GM19467 (cell line): ENCODE measurements around the gene ARHGEF28.

ENCODE experiments used
- ATAC-seq: cut with Tn5 transposase; IDR thresholded peaks from one replicate; pipeline ENCODE4 v1.9.1; 2021; ENCODE audit warnings: mild to moderate bottlenecking, moderate library complexity; ENCODE audit not compliant: unreplicated experiment

The ARHGEF28 gene

DNA sequence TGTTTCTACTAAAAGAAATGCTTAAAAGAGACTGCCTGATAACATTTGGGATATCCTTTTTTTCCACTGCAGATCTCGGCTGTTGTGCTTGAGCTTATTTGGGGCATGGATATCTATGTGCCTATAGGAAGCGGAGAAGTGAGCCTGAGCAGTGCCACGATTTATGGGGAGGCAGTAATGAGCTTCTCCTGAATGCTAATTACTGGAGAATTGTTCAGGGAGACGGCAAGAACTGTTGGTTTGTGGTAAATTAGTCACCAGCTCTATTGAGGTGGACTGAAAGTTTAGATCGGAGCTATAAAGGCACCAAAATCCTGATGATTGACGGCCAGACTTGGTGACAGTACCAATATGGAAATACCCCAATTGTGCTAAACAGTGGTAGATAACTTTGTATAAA, 186.5 kb downstream of the ARHGEF28 start:
- ATAC-seq, result no peak

DNA sequence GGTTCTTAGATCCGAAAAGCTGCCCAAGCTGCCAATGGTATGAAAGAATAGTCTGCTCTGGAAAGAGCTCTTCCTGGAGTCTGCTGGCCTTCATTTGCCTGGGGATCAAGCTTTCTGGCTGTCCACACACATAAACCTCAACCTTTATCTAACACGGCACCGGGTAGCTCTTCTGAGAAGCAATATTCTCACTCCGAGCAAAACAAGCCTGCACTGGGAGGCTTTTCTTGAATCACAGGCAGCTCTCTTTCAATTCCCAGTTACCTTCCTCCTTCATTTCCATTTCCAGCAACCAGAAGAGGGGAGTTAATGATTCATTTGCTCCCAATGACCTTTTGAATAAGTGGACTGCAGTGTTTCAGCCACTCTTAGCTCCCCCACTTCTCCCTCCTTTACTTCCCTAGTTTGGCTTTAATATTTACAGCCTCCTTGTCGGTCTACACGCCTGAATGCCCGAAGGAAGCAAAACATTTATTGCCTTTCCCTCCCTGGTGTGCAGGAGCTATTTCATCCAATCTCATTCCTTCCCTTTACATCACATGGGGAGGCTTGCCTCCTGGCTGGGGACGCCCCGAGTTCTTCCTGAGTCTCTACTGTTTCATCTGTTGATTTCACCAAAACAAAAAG, 187.1 kb downstream of the ARHGEF28 start:
- no peak for ATAC-seq

DNA sequence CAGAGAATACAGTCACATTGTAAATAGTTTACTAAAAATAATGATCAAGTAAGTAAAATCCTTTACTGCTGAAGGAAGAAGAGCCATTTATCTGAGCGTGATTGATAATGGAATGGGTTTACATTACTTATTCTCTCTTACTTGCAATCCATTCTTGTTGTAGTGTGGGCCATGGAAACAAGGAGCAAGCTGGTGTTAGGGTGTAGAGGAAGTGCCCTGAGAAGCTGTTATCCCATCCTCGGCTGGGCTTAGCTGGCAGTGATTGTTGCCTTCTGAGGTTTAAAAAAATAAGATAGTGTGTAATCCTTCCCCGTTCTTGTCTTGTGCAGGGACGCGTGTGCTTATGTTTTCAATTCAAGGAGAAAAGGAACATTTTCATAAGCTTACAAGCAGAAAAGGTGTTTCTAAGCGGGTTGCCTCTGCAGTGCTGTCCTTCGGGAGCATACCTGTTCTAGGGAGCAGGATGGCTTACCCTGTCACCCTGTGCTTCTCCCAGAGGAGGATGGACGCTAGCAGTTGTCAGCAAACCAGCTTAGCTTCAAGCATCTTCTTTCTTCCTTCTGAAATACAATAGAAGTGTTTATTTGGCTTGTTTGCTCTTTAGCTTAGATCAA, 188.3 kb downstream of the ARHGEF28 start:
- ATAC-seq, result no peak

DNA sequence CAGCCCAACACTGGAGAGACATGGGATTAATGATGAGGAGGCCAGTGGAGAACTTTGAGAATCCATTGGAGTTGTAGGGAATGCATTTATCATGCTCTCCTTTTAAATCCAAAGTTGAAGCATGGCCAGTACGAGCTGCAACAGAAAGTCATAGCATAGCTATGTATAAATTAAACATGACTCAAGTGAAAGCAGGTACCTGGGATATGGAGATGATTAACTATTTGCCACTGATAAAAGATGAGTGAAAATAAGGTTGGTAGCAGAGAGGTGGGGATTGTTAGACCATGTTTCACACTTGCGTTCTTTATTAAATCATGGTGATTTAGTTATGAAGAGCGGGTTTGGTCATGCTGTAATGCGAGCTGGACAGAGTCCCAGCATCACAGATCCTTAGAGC, 189.6 kb downstream of the ARHGEF28 start:
- ATAC-seq, result no peak

DNA sequence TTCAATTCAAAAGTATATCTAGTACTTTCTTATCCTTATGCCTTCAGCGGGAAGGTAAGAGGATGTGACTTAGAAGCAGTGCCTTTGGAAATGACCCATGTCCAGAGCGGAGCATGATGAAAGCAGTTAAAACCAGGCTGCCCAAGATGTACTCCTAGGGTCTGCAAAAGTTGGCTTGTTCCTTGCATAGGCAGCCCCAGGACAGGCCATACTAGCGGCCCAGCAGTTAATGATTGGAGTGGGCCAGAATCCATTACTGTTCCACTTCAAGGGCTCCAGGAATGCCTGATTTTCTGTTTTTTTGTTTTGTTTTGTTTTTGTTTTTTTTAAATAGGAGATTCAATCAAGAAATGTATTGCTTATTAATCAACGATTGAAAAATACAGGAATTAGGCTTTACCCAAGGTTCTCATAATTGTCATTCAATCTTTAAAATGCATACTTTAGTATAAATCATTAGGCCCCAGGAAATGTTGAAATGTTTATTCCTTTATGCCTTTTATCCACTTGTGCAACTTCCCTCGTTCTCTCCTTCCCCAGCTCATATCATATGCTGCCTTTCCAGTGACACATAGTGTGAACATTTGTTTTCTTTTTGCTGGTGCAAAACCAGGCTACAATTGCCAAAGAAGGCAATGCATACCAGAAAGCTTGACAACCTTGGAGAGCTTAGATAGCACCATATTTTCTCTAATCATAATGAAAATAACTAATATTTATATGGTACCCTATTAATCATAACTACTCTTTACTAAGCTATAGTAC, 190.8 kb downstream of the ARHGEF28 start:
- no peak for ATAC-seq

DNA sequence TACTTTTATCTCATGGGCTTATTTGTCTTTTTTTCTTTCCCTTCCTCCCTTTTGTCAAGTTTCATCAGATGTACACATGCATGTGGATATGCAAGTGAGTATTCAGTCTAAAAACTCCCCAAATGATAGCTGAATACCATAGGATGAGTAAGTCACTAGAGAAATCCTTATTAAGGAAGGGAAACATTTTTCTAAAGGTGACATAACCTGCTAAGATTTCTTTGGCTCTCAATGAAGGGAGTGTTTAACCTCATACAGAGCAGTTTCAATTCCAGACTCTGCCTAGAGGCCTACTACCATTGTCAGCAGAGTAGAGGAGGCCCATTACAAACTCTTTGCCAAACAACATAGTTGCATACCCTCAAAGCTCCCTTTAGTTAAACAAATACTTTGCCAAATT, 192.4 kb downstream of the ARHGEF28 start:
- no peak for ATAC-seq

DNA sequence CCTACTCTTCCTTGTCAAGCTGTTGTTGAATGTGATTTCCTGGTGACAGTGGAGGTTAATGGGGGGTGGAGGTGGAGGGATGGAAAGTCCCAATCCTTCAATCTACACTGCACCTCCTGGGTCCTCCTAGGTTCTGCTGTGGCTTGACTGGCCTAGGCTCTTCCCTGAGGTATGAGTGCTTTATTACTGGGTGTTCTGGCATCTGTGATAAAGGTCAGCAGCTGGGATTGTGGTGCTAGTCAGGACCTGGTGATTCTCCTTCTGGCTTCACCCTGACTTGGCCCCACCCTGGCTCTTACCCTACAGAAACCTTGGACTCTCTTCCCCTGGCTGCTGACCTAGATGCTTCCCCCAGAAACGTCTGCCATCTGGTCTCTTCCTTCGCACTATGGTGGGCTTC, 194.3 kb downstream of the ARHGEF28 start:
- ATAC-seq, result no peak

DNA sequence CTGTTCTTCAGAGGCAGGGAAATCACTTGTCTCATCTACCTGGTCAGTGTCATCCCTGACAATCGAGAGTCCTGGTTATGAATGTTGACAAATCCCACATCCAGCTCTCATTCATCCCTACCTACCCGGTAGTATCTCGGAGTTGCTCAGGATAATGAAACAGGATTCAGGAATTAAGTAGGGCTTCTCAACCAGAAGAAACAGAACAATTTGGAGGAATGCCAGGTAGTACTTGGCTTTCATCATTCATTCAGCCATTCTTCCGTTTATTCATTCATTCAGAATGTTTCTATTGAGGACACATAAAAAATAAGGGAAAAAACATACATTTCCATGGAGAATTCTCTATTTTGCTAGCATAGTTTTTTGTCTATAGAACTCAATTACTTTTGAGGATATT, 195.0 kb downstream of the ARHGEF28 start:
- no peak for ATAC-seq

DNA sequence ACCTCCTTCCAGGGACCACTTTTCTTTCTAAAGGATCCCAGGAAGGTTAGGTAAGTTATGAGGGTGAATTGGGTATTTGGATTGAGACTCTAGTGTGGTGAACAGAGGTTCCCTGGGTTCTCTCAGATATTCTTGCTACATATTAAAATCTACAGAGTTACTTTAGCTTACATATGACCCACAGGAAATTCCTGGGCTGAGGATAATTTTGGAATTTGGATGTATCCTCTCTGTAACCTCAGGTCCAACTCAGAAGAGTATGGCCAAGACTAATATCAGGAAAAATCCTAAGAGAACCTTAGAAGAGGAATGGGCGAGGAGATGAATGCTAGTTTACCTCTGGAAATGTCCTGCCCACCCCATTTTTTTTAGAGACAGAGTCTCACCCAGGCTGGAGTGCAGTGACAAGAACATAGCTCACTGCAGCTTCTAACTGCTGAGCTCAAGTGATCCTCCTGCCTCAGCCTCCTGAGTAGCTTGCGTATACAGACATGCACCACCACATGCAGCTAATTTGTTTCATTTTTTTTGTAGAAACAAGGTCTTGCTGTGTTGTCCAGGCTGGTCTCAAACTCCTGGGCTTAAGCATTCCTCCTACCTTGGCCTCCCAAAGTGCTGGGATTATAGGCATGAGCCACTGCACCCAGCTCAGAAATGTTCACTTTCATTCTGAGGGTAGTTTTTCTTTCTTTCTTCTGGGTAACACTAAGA, 196.4 kb downstream of the ARHGEF28 start:
- ATAC-seq, result no peak

DNA sequence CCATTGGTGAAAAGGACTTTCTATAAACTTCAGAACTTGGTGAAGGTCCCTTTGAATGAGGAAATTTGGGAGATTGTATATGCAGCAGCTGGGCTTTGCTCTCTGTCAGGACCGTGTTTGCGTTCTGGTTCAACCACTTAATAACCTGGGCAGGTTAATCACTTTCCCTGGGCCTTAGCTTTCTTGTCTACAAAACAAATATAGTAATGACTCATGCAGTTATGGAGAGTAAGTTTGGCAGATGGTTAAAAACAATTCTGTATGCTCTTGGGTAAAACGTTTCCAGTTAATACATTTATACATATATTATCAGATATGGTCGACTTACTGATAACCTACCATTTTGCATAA, 197.0 kb downstream of the ARHGEF28 start:
- no peak for ATAC-seq

DNA sequence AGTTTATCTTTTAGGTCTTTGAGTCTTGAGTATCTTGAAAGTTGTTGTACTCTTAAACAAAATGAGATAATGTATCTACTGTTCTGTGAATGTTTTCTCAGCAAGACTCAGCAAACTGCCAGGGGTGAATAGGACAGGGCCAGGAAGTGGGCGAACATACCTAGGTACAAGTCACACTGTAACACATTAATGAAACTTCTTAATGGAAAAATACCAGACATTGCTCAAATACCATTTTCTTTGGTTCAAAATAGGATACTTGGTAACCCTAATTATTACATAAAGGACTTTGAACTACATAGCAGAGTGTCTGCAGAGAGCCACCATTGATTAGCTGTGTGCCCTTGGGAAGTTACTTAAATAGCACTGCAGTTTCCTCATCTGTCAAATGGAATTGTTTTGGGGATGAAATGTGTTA, 197.5 kb downstream of the ARHGEF28 start:
- ATAC-seq, result no peak

DNA sequence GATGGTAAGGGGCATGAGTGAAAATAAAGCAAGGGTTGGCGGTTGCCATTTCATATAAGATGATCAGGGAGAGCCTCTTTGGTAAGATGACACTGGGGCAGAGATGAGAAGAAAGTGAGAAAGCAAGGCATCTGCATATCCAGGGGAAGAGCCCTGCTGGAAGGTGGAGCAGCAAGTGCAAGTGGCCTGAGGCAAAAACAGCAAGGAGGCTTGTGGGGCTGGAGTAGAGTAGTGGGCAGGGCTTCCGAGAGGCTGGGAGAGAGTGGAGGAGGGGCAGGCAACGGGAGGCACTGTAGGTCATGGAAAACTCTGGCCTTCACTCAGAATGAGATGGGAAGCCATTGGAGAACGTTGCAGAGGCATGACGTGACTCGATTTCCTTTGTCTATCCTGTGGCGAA, 199.2 kb downstream of the ARHGEF28 start:
- no peak for ATAC-seq

DNA sequence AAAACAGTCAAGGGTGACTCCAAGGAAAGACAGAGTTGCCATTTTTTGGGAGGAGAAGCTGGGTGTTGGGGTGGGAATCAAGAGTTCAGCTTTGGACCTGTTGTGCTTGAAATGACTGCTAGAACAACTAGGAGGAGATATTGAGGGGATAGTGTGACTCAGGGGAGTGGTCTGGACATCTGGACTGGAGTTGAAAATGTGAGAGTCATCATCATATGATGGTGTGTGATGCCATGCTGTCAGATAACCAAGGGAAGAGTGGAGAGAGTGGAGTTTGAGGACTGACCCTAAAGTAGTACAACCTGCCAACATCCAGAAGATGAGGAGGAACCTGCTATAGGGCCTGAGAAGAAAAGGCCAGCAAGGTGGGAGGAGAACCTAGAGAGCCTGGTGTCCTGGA, 199.7 kb downstream of the ARHGEF28 start:
- no peak for ATAC-seq

DNA sequence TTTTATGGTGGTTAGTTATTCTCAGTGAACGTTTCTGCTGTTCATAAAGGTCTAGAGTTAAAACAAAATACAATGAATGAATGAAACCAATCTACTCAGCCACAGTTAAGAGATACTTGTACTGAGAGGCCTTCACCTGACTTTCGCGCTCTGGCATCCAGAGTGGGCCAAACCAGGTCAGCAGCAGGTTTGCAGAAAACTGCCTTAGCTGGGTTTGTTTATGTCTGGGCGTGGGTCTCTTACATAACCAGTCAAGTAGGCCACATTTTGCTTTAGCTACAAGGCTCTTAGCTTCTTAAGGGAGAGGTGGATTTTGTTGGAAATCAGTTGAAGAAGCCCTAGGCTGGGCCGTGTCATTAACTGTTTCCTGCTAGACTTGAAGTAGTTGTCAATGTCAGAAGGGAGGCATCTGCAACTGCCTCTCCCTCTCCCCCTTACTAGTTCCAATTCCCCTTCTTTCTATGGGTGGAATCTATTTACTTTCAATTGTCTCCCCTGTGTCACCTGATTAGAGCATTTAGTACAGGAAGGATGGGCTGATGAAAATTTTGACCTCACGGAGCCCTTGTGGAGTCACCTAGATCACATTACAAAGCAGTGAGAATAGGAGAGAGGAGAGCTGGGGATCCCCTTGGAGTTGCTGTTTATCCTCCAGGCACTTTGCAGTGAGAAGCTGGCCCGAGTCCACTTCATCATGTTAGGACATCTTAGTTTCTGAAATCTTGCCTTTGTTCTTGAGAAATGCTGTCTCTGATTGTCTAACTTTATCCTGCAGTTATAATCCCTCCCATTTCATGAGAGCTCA, 200.5 kb downstream of the ARHGEF28 start:
- ATAC-seq, result no peak

DNA sequence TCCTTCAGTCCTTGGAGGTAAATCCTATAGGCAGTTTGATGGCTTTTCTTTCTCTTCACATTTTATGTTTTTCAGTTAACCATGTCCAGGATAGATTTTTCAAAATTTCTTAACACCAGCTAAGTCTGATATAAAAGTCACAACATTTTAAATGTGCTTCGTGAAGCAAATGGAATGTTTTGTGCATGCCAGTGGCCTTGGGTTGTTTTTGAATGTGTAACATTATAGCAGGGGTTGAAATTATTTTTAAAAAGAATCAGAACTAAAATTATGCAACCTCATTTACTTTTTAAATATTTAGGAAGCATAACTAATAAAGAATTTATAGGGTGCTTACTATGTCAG, 201.1 kb downstream of the ARHGEF28 start:
- no peak for ATAC-seq

DNA sequence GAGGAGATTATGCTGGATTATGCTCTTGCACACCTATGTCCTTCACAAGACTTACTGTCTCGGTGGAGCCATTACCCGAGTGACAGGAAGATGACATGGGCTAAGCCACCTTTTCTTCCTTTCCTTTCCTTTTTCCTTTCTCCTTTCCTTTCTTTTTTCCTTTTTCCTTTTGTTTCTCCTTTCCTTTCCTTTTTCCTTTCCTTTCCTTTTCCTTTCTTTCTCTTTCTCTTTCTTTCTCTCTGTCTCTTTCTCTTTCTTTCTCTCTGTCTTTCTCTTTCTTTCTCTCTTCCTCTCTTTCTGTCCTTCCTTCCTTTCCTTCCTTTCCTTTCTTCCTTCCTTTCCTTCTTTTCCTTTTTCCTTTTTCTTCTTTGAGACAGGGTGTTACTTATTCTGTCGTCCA, 202.5 kb downstream of the ARHGEF28 start:
- no peak for ATAC-seq

DNA sequence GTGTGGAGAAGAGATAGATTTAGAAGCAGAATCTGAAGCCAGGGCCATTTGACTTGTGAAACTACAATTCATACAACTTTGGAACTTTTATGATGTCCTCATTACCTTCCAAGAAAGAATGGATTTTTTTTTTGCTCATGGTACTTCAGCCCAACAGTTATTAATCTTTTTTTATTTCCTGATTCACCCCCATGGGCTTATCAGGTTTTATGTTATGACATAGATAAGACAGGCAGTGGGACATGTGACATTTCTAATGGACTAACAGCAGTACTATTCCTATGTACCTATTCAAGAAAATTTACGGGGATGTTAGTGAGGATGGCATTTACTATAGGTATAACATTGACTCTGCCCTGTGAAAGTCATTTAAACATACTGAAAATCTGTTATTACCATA, 204.7 kb downstream of the ARHGEF28 start:
- ATAC-seq, result no peak

DNA sequence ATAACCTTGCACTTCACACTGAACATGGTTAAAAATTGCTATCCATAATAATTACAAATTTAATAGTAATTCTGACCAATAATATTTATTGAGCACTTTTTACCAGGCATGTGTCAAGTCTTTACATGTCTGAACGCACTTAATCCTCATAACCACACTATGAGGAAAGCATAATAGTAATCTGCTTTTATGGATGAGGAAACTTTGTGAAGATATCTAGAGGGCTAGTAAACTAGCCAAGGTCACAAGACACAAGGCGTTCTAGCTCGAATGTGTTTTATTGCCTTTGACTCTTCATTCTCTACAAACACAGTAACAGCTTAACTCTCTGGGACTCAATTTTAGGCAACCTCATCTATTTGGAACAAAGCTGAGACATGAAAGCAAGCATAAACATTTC, 205.1 kb downstream of the ARHGEF28 start:
- no peak for ATAC-seq

DNA sequence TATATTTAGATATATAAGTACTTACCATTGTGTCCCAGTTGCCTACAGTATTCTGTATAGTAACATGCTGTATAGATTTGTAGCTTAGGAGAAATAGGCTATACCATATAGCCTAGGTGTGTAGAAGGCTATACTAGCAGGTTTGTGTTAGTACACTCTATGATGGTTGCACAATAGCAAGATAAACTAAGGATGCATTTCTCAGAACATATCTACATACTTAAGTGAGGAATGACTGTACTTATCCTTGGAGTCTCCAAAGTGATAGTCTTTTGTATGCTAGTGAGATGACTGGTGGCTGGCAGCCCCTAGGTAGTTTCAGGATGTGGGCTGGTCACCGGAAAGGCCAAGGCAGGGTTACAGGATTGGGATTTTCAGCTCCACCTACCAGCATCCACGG, 208.7 kb downstream of the ARHGEF28 start:
- no peak for ATAC-seq

DNA sequence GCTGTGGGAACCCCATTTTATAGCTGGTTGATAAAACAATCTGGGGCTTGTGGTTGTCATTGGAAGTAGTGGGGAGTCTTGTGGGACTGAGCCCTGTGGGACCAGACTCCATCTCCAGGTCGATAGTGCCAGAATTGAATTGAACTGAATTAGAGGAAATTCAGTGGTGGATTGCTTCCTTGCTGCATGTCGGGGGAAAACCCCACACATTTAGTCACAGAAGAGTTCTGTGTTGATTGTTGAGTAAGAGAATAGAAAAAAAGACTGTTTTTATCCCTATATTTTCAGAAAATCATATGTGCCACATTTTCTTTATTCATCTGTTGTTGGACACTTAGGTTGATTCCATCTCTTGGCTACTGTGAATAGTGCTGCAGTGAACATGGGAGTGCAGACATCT, 209.7 kb downstream of the ARHGEF28 start:
- no peak for ATAC-seq

DNA sequence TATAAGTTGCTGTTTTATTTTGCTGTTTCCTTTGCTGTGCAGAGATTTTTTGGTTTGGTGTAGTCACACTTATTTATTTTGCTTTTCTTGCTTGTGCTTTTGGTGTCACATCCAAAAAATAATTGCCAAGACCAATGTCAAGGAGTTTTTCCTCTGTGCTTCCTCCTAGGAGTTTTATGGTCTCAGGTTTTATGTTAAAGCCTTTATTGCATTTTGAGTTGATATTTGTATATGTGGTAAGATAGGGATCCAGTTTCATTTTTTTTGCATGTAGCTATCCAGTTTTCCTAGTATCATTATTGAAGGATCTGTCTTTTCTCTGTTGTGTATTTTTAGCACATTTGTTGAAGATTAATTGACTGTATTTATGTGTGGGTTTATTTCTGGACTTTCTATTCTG, 210.6 kb downstream of the ARHGEF28 start:
- no peak for ATAC-seq
